GM19468 (cell line): ENCODE data around the gene CACNA1C.

Source experiments
- ATAC-seq: cut with Tn5 transposase; IDR thresholded peaks from one replicate; pipeline ENCODE4 v1.9.1; 2021; ENCODE audit warnings: mild to moderate bottlenecking, moderate library complexity, moderate number of reproducible peaks; ENCODE audit not compliant: unreplicated experiment; ENCODE audit errors: extremely low read depth

CACNA1C gene

DNA sequence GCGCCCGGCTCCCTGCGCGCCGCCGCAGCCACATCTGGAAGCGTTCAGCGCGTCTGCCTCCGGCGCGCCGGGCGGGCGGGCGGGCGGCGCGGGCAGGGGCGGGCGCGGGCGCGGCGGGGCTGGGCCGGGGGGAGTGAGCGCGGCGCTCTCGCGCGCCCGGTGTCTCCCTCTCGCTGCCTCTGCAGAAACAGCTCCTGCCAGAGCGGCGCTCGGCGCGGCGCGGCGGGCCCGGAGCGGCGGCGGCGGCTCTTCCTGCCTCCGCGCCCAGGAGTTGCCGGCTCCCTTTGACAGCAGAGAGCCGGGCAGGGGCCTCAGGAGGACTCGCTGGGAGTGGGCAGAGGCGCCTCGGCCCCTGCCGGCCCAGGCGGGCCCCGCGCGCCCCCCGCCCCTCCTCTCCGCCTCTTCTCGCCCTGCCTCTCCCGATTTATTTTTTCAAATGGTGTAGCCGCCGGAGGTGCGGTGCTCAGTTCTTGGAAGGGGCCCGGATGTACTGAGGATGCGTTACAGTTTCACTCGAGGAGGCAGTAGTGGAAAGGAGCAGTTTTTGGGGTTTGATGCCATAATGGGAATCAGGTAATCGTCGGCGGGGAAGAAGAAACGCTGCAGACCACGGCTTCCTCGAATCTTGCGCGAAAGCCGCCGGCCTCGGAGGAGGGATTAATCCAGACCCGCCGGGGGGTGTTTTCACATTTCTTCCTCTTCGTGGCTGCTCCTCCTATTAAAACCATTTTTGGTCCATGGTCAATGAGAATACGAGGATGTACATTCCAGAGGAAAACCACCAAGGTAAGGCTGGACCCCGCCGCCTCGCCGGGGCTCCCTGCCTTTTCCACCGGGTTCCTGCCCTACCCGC lies at the start of gene CACNA1C:
Gene CACNA1C, plus strand, starts transcription at position 162 of the 853 bp plus-strand sequence. Its CDS starts 576 bp downstream, at position 738.
- no peak for ATAC-seq

DNA sequence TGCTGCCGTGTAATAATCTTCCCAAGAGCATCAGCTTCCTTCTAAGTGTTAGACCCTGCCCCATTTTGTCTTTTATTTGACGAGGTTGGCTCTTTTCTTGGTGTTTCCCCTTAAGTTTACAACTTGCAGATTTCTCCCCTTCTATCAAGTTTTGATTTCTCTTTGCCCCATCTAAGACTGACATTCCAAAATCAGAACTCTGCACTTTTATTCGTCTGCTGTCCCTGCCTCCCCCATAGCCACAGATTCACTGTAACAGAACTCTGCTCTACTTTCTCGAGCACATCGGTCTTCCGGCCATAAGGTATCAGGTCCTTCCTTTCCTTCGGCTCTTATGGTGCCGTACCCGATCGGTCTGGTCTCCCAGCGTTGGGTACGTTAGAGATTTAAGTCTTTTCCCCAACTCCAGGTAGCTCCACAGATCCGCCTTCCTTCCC lies 49.1 kb upstream of the CACNA1C start:
- no peak for ATAC-seq

DNA sequence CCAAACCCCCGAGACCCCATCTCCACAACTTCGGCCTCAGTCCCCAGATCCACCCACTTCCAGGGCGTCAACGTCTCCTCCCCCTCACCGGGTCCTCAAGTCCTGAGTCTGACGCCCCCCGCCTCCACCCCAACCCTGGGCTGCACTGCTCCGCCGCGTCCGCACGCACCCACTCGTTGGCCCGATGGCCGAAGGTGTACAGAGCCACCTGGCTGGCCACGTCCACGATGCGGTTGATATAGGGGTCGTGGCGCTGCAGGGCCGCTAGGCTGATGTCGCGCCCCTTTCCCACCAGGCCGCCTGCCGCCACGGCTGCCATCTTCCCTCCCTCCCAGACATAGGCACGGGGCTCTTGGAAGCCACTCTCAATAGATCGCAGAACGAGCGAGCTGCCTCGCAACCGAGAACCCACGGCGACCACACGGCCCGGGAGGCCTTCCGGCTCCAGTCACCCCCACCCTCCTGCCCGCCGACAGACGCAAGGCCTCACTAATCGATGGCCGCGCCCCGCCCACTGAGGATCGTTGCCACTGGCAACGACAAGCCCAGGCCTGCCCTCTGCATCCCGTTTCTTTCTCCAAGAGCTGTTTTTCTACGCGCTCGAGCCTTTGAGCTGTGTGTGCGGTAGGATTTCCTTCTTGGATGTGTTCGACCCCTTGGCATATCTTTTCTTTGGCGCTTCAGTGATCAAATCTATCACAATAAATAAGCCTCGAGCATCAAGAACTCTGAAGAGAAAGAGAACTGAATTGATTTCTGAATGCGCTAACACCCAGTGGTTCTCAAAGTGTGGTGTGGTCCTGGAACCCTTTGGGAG lies 48.5 kb upstream of the CACNA1C start, which contains the start of gene DCP1B:
Gene DCP1B, minus strand, starts transcription at position 345 of the 817 bp plus-strand sequence. Its CDS starts 26 bp downstream, at position 319.
- ATAC-seq, result peak; percentile 89

DNA sequence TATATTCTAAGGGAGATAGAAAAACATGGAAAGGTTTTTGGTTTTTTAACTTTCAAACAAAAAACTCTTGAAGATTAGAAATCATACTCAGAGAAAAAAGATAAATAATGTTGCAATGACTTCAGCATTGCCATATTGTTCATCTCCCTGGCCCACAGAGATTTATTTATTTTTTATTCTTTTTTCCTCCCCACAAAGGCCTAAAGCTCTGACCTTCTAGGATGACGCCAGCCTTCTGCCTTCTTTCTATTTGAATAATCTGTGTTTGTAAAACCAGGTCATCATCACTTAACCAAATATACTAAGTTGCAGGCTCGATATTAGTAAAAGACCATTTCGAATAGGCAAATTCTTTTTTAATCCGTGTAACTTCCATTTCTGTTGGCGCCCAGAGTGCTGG lies 44.1 kb upstream of the CACNA1C start:
- no peak for ATAC-seq

DNA sequence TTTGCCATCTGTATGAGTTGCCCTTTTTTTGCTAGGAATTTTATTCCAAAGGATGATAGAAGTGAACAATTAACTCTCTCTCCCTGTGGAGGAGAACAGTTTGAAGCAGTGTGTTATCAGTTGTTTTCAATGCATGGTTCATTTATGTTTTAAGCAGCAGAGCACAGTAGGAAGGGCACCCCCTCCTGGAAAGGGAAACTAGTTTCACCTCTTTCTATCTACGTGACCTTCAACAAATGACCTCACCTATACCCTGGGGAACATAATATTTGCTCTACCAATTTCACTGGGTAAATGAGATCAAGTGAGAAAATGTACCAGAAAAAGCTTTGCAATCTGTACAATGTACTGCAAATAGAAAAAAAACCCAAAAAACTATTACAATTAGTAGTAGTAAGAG lies 43.2 kb upstream of the CACNA1C start:
- ATAC-seq, result no peak

DNA sequence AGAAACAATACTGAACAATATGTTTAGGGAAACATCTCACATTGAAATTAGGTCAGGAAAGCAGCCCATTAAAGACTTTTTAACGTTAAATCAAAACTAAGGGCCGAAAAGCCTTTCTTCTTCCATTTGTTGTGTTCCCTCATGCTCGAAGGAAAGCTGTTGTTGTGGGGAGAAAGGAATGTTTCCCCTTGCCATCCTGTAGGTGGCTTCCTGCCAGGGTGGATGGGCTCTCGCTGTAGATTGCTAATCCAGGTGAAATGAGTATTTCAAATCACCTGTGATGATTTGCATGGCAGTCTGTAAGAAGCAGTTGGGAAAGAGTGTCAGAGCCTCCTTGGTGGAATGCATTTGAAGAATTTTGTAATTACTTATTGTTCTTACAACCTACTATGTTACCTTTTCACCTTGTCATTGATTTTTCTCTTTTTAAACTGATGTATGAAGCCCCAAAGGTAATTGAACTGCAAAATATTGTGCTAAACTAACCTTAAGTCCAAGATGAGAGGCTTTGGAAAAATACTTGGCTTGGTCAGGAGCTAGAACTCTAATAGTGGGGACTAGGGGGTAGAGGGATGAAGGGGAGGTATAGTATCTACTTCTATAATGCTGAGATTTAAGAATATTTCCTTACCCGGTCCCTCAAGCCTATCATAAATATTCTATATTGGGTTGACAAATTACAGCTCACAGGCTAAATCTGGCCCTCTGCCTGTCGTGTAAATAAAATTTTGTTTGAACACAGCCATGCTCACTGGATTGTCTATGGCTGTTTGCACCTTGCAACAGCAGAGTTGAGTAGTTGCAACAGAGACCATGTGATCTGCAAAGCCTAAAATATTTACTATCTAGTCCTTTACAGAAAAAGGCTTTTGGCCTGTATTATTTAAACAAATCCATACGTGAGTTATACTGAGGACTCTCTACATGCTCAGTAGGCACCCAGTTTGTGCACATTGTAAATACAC lies 40.9 kb upstream of the CACNA1C start:
- ATAC-seq, result no peak

DNA sequence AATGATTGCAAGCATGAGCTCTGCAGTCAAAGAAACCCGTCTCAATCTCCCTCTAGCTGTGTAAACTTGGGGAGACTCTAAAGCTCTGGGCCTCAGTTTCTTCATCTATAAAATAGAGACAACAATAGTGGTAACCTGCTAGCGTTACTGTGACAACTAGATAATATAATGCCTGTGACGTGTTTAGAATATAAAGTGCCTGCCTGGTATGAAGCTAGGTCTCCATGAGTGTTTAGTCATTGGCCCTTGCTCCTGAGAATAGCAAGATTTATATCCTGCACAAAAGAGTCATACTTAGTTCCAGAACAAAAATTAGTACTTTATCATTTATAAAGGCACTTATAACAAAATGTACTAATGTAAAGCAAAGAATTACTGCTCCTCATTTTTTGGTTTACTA lies 39.7 kb upstream of the CACNA1C start:
- ATAC-seq, result no peak

DNA sequence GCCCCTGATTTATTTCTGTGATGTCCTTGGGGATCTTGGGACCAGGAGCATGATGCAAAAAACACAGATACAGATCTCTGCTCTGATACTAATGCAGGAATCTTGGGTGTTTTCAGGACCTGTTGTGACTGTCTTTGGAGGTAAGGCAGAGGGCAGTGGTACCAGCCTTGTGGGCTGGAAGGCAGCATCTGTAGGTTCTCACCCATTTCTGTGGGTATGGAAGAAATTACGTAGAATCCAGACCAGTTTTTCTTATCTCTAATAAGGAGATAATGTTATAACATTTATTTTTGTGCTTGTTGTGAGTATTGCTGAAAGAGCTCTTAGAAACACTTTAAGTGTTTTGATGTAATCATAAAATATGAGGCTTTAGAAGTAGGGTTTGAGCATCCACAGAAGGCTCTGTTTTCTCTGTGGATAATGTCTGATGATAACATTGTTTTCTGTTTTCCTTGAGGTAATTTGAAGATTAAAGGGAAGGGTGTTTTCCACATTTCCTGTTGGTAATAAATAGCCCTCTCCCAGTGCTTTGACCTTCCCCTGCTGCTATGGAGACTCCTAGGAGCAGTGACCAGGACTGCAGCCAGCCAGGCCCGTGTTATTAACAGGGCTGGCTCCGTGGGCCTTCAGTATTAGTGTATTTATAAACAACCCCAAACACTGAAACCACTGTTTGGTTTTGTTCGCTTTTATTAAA lies 39.1 kb upstream of the CACNA1C start:
- ATAC-seq, result no peak

DNA sequence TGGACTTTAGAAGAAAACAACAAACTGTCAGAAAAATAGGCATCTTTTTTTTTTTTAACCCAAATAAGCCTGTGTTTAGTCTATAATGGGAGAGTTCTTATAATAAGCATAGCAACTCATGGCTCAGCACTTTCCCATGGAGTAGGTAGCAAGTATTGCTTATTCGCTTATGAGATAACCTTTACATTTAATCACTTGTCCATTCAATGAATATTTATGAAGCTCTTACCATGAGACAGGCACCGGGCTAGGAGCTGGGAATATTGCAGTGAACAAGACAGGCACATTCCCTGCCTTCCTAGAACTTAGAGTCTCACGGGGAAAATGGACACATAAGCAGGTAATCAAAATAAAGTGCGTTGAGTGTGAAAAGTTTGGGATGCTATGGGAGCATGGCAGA lies 38.6 kb upstream of the CACNA1C start:
- no peak for ATAC-seq

DNA sequence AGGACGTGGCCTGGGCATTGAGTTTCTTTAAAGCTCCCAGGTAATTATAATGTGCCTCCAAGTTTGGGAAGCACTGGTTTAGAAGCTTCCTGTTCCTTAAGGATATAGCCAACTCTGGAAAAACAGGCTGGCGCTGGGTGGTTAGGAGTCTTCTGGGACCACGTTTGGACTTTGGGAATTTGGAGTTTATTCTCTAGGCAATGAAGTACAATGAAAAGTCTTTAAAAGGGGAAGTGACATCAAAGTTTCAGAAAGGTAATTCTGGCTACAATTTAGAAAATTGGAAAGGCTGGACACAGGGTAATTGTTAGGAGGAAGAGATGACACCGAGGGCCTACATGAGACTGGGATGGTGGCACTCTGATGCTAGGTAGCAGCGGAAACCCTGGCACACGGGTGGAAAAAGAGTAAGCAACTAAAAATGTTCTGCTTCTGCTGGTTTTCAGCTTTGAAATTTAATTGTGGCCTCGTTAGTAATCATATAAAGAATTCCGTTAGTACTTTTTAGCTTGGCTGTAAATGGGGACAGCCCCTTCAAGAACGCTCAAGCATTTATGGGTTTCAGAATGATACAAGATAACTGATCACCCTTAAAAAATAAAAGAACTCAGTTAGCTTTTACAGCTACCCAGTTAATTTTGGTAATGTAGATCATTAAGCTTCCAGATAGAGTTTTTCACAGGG lies 35.8 kb upstream of the CACNA1C start:
- no peak for ATAC-seq

DNA sequence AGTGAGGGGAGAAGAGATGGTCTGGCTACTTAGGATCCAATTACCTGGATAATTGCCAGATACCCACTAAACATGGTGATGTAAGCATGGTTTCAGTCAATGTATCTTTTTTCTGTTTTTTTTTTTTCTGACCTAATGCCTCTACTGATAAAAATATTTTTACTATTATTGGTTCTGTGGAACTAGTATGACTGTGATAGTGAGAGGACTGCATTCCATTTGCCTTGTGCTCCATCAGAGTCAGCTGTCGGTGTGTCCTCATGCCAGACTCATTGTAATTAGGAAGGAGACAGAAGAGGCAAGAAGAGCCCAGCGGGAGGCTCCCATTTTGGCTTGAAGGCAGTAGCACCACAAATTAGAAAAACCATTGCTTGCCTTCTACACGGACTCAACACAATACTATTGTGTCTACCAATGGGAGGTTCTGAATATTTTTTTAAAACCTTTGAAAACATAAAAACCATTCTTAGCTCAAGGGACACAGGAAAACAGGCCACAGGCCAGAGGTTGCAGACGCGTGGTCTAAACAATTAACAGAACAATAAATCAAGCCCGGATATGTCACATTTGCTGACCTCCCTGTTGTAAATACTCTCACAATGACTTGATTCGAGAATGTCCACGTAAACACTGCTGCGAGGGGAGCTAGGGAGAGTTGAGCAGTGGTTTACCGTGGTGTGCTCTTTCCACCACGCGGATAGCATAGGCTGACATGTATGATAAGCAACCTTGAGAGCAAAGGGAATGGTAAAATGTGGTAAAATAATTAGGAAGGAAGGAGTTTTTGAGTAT lies 35.0 kb upstream of the CACNA1C start:
- no peak for ATAC-seq

DNA sequence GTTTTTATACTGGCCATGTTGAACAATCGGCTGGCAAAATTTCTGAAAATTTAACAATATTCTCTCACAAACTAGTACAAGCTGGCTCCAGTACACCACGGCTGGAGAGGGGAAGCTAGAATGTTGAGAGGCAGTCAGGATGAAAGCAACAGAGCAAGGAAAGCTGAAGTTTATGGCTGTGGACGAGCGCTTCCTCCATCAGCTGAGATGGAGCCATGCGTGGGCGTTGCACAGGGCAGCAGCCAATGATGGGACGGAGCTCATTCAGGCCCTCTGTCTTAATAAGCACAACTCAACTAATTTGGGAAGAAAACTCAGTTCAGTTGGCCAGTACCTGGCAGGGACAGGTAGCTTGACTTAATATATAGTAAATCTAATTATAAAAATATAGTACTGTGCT lies 34.4 kb upstream of the CACNA1C start:
- no peak for ATAC-seq

DNA sequence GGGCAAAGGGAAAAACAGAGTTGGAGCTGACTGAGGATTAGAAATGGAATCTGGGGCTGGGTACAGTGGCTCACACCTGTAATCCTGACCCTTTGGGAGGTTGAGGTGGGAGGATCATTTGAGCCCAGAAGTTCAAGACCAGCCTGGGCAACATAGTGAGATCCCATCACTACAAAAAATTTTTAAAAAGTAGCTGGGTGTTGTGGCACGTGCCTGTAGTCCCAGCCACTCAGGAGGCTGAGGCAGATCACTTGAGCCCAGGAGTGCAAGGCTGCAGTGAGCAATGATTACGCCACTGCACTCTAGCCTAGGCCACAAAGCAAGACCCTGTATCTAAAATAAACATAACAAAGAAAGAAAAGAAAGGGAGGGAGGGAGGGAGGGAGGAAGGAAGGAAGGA lies 33.7 kb upstream of the CACNA1C start:
- ATAC-seq, result no peak

DNA sequence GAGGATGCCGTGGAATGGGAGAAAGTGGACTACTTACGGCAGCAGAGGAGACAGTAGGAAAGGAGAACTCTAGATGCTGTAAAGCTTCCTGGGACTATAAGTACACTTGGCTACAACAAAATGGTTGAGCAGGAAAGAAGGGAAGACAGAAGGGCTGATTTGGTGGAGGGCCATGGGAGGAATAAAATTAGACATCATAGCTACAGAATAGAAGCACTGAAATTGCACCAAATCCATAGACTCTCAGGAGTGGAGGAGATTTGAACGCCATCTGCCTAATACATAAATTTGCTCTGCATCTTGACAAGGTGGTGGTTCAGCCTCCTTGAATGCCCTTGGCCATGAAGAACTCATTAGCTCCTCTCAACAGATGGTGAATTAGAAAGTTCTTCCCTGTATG lies 32.3 kb upstream of the CACNA1C start:
- ATAC-seq, result no peak

DNA sequence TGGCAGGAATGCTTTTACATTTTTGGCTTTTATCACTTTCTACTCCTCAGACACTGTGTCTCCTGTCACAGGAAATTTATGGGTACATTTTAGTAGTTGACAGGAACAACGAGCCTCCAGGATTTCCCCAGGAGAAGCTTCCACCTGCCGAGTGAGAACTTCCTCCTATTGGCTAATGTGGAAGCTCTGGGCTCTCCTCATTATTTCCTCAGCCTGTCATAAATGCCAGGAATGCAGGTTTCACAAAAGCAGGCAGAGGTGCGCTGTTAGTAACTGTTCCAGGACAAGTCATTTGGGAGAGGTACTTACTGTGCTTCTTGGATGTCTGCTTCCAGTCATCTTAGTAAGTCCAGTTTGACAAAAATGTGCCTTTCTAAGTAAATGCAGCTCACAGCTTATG lies 29.4 kb upstream of the CACNA1C start:
- no peak for ATAC-seq

DNA sequence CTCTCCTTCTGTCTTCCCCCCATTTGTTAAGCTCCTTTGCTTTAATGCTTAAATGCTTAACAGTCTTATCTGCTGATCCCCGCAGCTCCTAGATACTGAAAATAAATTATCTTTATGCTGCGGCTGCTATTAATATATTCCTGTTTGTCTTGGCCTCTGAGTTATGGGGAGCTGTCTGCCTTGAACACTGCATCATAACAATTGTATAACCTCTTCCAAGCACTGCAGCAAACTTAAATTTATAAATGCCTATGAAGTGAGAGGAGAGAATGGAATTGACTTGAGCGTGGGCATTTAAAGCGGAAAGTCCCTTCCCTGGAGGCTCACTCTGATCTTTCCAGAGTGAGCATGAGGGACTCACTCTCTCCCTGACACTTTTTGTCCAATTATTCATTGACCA lies 25.4 kb upstream of the CACNA1C start:
- ATAC-seq, result no peak

DNA sequence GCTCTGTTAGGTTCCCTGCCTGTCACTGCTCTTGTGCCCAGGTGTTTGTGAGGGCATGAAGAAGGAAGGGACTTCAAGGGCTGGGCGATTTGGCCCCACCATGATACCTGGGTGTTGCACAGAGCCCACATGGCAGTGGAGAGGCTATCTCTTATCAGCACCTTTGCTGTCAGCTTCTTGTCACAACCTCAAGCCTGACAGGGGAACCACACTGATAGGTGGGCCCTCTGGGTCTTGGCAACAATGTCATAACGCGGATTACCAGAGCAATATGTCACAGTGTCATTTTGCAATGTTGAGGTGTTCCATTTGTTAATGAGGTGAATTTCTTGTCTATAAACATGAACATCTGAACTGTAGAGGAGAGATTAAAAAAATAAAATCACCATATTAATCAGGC lies 22.9 kb upstream of the CACNA1C start:
- ATAC-seq, result no peak

DNA sequence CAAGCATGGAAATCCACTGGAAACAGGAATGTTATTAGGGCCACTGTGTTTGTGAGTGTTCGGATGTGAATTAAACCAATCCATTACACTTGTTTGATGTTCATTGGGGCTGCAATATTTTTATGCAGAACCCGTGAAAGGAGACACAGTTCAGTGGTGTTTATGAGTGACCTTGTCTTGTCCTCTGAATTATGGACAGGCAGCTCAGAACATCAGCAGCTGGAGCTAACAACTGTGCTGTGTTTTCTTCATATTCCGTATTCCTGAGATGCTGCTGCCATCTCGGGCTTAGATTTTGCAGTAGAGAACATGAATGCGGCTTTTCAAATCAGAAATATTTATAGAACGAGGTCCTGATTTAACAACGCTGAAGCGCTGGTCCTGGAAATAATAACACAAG lies 20.3 kb upstream of the CACNA1C start:
- no peak for ATAC-seq
